Psoas muscle (tissue), 8 donors: ENCODE measurements around the gene BIRC7. TPM values are rescaled to one million over a fixed set of nuclear protein-coding genes. Genes with fewer than 3 reads are reported as not detected.
"Not testable (repeated sequence)": the region's sequence is repeated elsewhere in the genome, so short reads cannot be mapped to it uniquely, and the experiment has no call there.

ENCODE experiments used
- ATAC-seq, 4 donors: fragments of 200-7000 bp; cut with Tn5 transposase; one replicate each; pipeline ENCODE4 v1.9.1; 2020; ENCODE audit warnings: moderate library complexity in 3 of 4, mild to moderate bottlenecking in 2 of 4
- DNase-seq, 2 donors: peaks; one replicate each; pipeline ENCODE4 v3.0.0-alpha.2; 2020
- H3K27ac ChIP-seq: fragments of 200-600 bp; one replicate; pipeline ENCODE4 v1.8.0; 2022
- H3K27me3 ChIP-seq, 3 donors: fragments of 200-600 bp in 1 of 3; one replicate each; pipeline versions ENCODE4 v1.6.1 to v1.8.0; 2013 to 2022; ENCODE audit warnings: low read length in 2 of 3, mild to moderate bottlenecking in 2 of 3, moderate library complexity in 1 of 3; ENCODE audit not compliant: insufficient read depth in 3 of 3
- H3K36me3 ChIP-seq, 2 donors: fragments of 200-600 bp in 1 of 2; one replicate each; pipeline versions ENCODE4 v1.6.1 to v1.8.0; 2013 to 2022; ENCODE audit warnings: low read depth in 1 of 2, mild to moderate bottlenecking in 1 of 2, moderate library complexity in 1 of 2; ENCODE audit not compliant: insufficient read depth in 1 of 2
- H3K4me1 ChIP-seq: fragments of 200-600 bp; one replicate; pipeline ENCODE4 v1.8.0; 2022
- H3K4me3 ChIP-seq: fragments of 200-600 bp; one replicate; pipeline ENCODE4 v1.8.0; 2022; ENCODE audit warnings: mild to moderate bottlenecking
- H3K9me3 ChIP-seq: fragments of 200-600 bp; one replicate; pipeline ENCODE4 v1.8.0; 2022
- CTCF ChIP-seq: fragments of 200-600 bp; IDR thresholded peaks from one replicate; pipeline ENCODE4 v1.8.0; 2022; ENCODE audit warnings: antibody characterized with exemption
- whole genome bisulfite sequencing, 3 donors: extraction: QIAGEN DNeasy Blood & Tissue Kit; methylation state at CpG; one replicate each; pipeline versions ENCODE4 v1.1.6 to v1.1.7; 2013; 5-methylcytosine and 5-hydroxymethylcytosine counted together
- intact Hi-C, 2 donors: fragments of 100-400 bp; cut with DNase I; formaldehyde crosslinking; loops; one replicate each; pipeline versions ENCODE4 v1.11.0 to v1.14.2; 2022
- polyA plus RNA-seq, 3 donors: library from polyadenylated mRNA; stranded (reverse); fragments of 200-250 nt; gene quantifications; one replicate each; pipeline ENCODE4 v1.2.3, GENCODE V29; 2013
- total RNA-seq, 4 donors: library from RNA; stranded (reverse); fragmentation: NEBNext Ultra II Directional in 2 of 4; extraction: Animal tissue kit (Norgen Biotek cat#: 25700) in 2 of 4; gene quantifications; one replicate each; pipeline versions ENCODE4 v1.2.1 to v1.2.4, GENCODE V29; 2021 to 2023
- donor health status: healthy with polysubstance abuse.
- donor health status: DM: no; HTN: no; CAD: no; lungs with moderate emphysema.
- donor health status: Bipolar disorder and iron deficiency.
- donor health status: healthy.
- donor health status: DM: yes; HTN: yes; CAD: no.
- donor health status: DM: no; HTN: no; CAD: no.
- donor health status: DM: no; HTN: no; CAD: no.
- donor health status: DM: yes; HTN: yes; CAD: no.

Gene BIRC7
- total and polyA plus RNA-seq, 7 donors, result 0.04 TPM; not detected in 6

GRCh38 chr20:63247671-63248228 lies 12.0 kb downstream of the BIRC7 start:
- Histone ChIP-seq H3K27ac (no peak overlapping the region), H3K9me3 (no peaks in the 10 kb centered on the region), H3K27me3 (peaks cover 0 to 58% (median 10%) of the 10 kb centered on the region in 3 donors), H3K4me3 (no peak overlapping the region), H3K36me3 (no peaks in the 10 kb centered on the region), H3K4me1 (no peaks in the 10 kb centered on the region)
- ATAC-seq (no peak), DNase-seq (no peak)
- TF ChIP-seq CTCF, result no peak
- 77 to 80% (median 80%) methylated on average over 23 to 24 of the region's 24 CpGs for WGBS, 3 donors
- intact Hi-C loops, result no loop called here

- ATAC-seq, result no peak
- no peak overlapping the region for H3K27ac ChIP-seq
Observed at GRCh38 chr20:63248835-63249591, 13.3 kb downstream of the BIRC7 start.

GRCh38 chr20:63249891-63250290 lies 14.2 kb downstream of the BIRC7 start:
- H3K4me3 ChIP-seq, result no peak overlapping the region
- TF ChIP-seq CTCF, result no peak
- no peaks in the 10 kb centered on the region for H3K9me3 ChIP-seq
- ATAC-seq, result no peak
- H3K36me3 ChIP-seq, result no peaks in the 10 kb centered on the region
- H3K27ac ChIP-seq, result no peak overlapping the region
- peaks cover 2% of the 10 kb centered on the region for H3K4me1 ChIP-seq
- no peak for DNase-seq
- intact Hi-C loops, result no loop called here
- WGBS, 3 donors, result 87 to 97% (median 91%) methylated on average over 12 to 15 of the region's 15 CpGs
- peaks cover 0 to 74% (median 26%) of the 10 kb centered on the region in 3 donors for H3K27me3 ChIP-seq

More at GRCh38 chr20:63248835-63249591, 13.3 kb downstream of the BIRC7 start:
- Histone ChIP-seq H3K4me3 (no peak overlapping the region), H3K27me3 (peaks cover 0 to 66% (median 19%) of the 10 kb centered on the region in 3 donors), H3K36me3 (no peaks in the 10 kb centered on the region), H3K9me3 (no peaks in the 10 kb centered on the region), H3K4me1 (peaks cover 2% of the 10 kb centered on the region)
- TF ChIP-seq CTCF, result no peak
- 78% methylated on average over 24 to 25 of the region's 25 CpGs for WGBS, 3 donors
- intact Hi-C loops, result no loop called here
- no peak for DNase-seq

- H3K4me3 ChIP-seq, H3K9me3 ChIP-seq, intact Hi-C loops, DNase-seq, H3K4me1 ChIP-seq, H3K36me3 ChIP-seq, ATAC-seq, H3K27ac ChIP-seq: not testable (repeated sequence)
- 24 to 44% (median 28%) methylated on average over 11 to 12 of the region's 14 CpGs for WGBS, 3 donors
- peaks cover 0 to 87% (median 30%) of the 10 kb centered on the region in 3 donors for H3K27me3 ChIP-seq
Observed at GRCh38 chr20:63251350-63251749, 15.6 kb downstream of the BIRC7 start.

GRCh38 chr20:63252284-63252711 lies 16.6 kb downstream of the BIRC7 start:
- no peak for ATAC-seq
- Histone ChIP-seq H3K36me3 (no peaks in the 10 kb centered on the region), H3K27ac (no peak overlapping the region), H3K27me3 (peaks cover 0 to 82% (median 34%) of the 10 kb centered on the region in 3 donors), H3K4me3 (no peak overlapping the region), H3K4me1 (peaks cover 2% of the 10 kb centered on the region), H3K9me3 (no peaks in the 10 kb centered on the region)
- WGBS, 3 donors, result 33 to 40% (median 35%) methylated on average over 8 of the region's 8 CpGs
- intact Hi-C loops, result no loop called here
- DNase-seq, result no peak
- no peak for TF ChIP-seq CTCF
